NCI-H1092 treated with DMSO at 0.1 percent for 48 hours (cell line): ENCODE results near the gene CXCL12.

Experiments used
- DNase-seq: peaks from one replicate; lab custom pipeline; 2025; lab: John Stamatoyannopoulos, UW

Gene CXCL12

GRCh38 chr10:44384601-44385025 lies 284 bp downstream of the CXCL12 start:
- no peak for DNase-seq

DNA sequence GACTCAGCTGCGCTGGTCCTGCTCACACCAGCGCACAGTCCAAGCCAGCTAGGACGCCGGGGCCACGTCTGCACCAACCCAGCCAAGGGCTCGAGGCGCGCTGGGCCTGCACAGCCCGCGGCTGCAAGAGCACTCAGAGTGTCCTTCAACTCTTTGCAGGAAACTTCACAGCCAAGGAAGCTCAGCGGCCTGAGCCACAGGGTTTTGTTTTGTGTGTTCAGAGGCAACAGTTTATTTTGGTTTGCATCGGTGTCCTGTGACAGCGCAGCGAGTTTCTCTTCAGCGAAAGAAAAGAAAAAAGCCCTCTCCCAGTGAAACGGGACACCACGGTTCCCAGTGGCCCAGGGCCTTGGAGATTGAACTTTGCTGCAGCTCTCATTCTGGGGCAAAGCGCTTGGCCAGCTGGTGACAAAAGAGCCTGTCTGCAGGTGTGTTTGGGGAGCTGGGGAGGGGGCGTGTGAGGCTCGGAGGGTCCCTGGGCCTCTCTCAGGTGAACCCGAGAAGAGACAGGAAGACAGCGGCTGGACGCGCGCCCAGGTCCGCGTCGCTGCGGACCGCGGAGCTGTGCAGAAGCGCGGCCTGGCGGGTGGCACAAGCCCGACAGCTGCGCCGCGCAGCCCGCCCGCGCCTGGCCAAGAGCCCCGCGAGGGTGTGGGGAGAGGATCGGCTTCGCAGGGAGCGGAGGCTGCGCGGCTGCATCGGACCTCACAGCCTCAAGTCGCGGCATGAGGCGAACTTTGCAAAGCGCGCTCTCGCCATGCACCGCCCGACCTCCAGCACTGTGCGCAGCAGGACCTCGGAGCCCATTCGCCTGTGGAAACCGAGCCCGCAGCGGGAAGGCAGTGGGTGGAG lies 922 bp downstream of the CXCL12 start:
- no peak for DNase-seq

DNA sequence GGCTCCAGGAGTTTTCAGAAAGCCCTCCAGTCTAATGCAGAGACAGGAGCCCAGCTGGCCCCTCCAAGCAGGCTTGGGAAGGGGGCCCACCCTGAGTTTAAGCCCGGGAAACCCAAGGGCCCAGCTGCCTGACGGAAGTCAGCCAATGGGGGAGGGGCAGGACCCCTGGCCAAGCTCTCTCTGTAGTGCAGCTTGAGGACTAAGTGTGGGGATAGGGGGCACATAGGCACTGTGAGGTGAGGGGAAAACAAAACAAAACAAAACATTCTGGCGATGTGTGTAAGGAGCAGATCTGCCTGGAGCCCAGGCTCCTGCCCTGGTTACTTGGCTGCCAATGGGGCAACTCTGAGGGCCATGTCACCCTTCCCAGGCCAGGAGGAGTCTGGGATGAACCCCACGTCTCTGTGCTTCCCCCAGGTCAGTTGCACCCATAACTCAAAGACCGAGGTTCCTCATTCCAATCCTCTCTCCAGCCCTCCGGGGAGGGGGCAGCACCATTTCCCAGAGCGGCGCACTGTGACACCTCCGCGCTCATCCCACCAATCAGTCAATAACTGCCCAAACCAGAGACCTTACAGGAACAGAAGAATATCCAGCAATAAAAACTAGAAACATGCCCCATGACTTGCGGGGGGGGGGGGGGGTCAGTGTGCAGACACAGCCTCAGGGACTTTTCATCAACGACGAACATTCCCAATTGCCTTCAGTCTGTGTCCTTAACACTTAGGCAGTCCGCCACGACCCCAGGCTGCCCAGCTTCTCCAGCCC lies 1.7 kb downstream of the CXCL12 start:
- DNase-seq, result no peak

DNA sequence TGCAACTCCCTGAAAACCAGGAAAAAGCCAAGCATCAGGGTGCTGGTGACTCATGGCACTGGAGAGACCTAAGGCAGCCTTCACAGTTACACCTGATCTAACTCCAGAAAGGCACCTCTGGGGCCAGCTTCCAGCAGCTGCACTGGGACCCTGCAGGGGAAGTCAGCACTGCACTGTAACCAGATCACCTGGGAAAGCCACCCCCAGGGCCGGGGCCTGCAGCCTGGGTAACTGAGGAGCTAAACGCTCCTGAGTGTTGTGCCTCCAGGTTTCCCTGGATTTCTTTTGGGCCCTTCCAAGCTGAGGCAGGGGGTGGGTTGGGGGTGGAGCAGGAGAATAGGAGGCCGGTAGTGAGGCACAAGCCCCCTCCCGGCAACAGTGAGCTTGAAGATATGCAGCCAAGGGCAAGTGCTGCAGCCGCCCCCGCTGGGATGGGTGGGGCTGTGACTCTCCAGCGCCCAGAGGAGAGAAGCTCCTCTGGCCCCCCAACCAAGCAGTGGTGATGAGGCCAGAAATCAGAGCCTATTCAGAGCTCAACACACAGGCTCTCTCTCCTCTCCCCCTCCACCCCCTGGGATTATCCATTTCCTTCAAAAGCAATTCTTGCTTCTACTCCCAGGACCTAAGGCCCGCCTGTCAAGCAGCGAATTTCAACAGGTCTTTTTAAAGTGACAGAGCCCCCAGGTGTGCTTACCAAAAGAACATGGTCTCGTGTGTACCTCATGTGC lies 2.6 kb downstream of the CXCL12 start:
- DNase-seq, result no peak

DNA sequence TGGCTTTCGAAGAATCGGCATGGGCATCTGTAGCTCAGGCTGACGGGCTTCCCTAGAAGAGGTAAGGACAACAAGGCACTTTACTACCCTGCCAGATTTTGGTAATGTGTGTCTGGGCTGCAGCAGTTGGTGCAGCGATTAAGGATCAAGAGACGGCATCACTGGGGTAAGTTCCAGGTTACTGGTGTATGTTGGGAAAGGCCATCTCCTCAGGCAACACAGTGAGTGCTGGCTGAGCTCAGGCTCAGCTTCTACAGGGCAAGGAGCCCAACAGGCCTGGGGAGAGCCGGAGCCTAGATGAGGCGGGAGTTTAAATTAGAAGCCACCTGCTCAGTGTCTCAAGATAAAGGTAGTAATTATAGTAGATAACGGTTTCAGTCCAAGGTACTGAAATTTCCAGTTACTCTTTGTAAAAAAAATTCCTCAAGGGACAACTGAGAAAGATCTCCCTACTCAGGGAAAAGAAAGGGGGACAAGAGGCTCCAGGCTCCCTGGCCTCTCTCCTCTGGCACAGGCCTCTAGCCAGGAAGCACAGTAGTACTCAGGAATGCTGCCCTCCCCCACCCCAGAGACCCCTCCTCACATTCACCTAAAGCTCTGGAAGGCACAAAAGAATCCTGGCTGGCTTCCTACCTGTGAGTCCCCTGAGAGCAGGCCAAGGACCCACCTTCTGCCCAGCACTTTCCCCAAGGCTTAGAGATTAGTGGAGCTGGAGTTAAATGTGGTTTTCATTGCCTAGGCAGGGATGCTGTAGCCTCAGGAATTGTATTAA lies 3.9 kb downstream of the CXCL12 start:
- DNase-seq, result no peak

GRCh38 chr10:44379907-44380306 lies 5.0 kb downstream of the CXCL12 start:
- DNase-seq, result no peak

- DNase-seq, result no peak
Observed at GRCh38 chr10:44378626-44379025, 6.3 kb downstream of the CXCL12 start.

DNA sequence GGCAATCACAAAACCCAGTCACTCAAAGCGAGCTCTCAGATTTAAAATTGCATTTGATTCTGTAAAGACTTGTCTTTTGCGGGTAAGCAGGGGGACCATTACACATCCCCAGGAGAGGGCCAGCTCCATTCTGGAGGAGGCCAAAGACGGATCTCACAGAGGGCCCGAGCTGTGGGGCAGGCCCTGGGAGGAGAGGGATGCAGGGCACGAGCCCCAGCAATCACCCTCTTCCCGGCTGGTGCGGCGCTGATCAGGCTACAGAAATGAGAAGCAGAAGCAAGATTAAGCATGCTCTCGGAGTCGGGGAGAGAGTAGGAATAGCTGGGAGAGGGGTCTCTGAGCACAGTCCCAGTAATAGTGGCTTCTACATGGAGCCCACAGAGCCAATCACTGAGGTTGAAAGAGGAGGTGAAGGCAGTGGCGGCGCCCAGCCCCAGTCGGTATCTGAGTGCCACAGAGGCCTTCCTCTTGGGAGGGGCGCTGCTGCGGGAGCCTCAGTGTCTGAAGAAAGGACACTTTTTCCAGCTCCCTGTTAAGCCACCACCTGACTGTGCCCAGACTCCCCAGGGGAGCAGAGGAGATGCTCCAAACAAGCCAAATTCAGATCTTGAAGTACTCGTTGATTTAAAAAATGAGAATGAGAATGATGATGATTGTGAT lies 7.1 kb downstream of the CXCL12 start:
- no peak for DNase-seq

DNA sequence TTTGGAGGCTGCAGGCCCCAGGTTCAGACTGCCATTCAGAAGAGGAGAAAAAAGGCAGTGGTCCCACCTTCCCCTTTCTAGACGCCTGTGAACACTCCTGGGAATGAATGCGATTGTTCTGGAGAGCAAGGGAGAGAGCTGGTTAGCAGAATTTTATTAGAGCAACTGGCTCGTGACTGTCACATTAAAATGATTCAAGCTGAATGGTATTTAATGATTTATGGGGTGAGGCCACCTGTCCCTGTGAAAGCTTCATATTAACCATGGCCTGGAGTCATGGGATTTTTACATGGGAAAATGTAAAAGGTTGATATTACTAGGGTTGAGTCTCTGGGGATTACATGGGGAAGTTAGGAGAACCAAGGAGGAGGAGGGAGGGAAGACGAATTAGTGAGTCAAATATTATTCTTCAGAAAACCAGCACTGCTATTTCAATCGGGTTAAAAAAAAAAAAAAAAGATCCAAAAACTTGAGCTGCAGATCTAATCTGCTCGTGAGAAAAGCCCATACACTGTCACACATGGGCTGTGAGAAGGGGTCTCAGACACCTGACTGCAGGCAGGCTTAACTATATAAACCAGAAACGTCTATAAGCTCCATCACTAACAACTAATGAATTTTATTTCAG lies 8.3 kb downstream of the CXCL12 start:
- no peak for DNase-seq

GRCh38 chr10:44374155-44374554 lies 10.7 kb downstream of the CXCL12 start:
- DNase-seq, result no peak

- DNase-seq, result no peak
Observed at GRCh38 chr10:44373341-44373995, 11.4 kb downstream of the CXCL12 start.

GRCh38 chr10:44372181-44372580 lies 12.7 kb downstream of the CXCL12 start:
- no peak for DNase-seq

DNA sequence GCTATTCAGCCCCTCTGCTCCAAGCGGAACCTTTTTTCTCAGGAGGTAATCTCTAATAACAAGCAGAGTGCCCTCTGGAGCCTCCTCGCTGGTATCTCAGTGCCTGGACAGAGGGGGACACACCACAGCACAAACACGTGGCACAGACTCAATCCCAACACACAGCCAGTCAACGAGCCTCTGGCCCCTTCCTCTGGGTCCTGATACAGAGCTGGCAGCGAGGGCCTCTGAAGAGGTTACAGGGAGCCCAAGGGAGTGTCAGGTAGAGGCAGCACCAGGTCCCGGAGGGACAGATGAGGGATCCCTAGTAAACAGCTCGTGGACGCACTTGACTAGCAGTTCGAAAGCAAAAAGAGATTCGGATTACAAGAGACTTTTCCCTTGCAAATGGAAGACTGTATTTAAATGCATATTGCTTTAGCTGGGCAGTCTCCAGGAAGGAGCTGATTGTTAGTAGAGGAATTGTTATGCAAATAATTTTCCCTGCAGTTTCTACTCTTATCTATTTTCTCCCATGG lies 14.1 kb downstream of the CXCL12 start:
- no peak for DNase-seq

DNA sequence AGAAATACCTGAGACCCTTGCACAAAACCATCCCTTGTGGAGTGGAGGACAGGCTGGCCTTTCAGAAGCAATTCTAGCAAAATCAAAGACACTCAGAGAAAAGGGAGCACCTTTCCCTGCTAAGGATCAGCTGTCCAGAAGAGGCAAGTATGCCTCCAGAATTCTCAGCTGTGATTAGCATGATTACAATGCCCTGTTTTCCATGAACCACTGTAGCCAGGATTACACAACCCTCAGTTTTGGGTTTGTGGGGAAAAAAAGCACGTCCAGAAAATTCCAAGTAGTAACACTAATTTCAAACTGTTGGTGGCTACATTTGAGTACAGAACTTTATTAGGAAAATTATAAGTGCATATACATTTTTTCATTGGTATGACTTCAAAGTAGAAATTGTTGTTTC lies 15.0 kb downstream of the CXCL12 start:
- DNase-seq, result no peak

- no peak for DNase-seq
Observed at GRCh38 chr10:44369296-44369695, 15.6 kb downstream of the CXCL12 start.

DNA sequence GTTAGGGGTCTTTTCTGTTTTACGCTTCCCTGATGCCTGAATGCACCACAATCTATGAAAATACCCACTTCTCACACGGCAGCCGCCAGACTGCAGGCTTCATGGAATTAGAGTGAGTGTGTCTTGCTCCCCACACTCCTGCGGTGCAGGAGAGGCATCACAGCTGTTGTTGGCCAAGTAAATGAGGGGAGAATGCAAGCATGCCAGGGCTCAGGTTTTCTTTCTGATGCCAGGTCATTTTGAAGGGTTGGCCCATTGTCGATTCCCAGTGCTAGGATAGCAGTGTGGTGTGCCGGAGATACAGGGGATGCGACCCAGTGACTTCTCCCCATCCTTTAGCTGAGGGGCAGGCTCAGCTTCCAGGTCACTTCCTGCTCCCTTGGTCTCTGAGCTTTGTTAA lies 16.3 kb downstream of the CXCL12 start:
- DNase-seq, result no peak

DNA sequence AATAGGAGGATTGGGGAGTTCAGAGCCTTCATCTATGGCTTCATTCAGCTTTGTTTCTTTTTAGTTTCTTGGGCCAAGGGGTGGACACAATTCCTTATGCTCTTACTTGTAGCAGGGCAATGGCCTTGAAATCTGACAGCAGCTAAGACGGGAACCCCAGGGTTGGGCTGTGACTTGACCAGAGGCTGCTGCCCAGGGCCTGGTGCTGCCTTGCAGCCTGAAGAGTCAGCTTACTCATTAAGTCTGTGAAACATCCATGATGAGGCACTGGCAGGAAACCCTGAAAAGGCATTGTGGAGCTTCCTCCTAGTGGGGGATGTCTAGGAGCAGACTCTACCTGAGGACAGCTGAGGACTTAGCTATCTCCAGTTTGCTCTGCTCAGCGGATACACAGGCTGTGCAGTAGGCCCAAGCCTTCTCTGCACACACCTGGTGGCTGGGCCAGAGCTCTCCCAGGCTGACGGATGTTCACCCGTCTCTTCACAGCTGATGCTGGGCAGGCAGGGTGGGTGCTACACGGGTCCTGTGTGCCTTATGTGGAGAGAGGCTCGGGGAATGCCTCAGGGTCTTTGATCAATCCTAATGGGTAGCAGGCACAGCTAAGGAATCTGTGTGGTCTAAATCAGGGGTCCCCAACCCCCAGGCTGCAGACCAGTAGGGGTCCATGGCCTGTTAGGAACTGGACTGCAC lies 17.8 kb downstream of the CXCL12 start:
- no peak for DNase-seq

DNA sequence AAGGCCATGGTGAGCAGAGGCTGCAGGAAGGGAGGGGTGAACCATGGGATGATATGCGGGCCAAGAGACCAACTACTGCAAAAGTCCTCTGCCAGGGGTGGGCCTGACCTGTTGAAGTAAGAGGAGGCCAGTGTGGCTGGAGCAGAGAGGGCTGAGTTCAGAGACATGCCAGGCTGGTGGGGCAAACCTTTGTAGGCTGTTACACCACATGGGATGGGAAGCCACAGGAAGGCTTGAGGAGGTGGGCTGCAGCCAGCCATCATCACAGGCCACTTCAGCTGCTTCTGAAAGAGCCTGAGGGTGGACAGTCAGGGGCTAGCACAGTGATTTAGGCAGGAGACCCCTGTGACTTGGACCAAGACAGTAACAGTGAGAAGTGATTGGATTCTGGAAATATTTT lies 20.3 kb downstream of the CXCL12 start:
- no peak for DNase-seq

- DNase-seq, result no peak
Observed at GRCh38 chr10:44363716-44364115, 21.2 kb downstream of the CXCL12 start.
